Liver (tissue), 9 donors: ENCODE data around the gene NSUN2. TPM values are rescaled to one million over a fixed set of nuclear protein-coding genes. Genes with fewer than 3 reads are reported as not detected.

Experiments
- DNase-seq: peaks from one replicate; pipeline ENCODE4 v3.0.0-alpha.2; 2017; ENCODE audit warnings: low spot score
- H3K27ac ChIP-seq, 2 donors: one replicate each; pipeline ENCODE4 v1.7.0; 2013; ENCODE audit warnings: inconsistent platforms in 2 of 2, low read length in 2 of 2, control low read depth in 1 of 2, low read depth in 1 of 2, mild to moderate bottlenecking in 1 of 2
- H3K27me3 ChIP-seq, 4 donors: one replicate each; pipeline versions ENCODE4 v1.6.1 to v1.7.0; 2013; ENCODE audit warnings: low read length in 3 of 4, inconsistent platforms in 1 of 4, mild to moderate bottlenecking in 1 of 4, moderate library complexity in 1 of 4; ENCODE audit not compliant: control insufficient read depth in 4 of 4, insufficient read depth in 4 of 4
- H3K36me3 ChIP-seq, 4 donors: one replicate each; pipeline versions ENCODE4 v1.6.1 to v1.7.0; 2013; ENCODE audit warnings: low read length in 3 of 4, mild to moderate bottlenecking in 3 of 4, low read depth in 1 of 4, moderate library complexity in 1 of 4; ENCODE audit not compliant: control insufficient read depth in 4 of 4, insufficient read depth in 3 of 4
- H3K4me1 ChIP-seq, 4 donors: one replicate each; pipeline versions ENCODE4 v1.6.1 to v1.7.0; 2013; ENCODE audit warnings: low read length in 3 of 4, mild to moderate bottlenecking in 3 of 4, moderate library complexity in 1 of 4; ENCODE audit not compliant: control insufficient read depth in 4 of 4, insufficient read depth in 4 of 4
- H3K4me3 ChIP-seq, 3 donors: one replicate each; pipeline versions ENCODE4 v1.6.1 to v1.7.0; 2013; ENCODE audit warnings: low read length in 3 of 3, control low read depth in 1 of 3, low read depth in 1 of 3, mild to moderate bottlenecking in 1 of 3
- H3K9ac ChIP-seq, 2 donors: one replicate each; pipeline ENCODE4 v1.7.0; 2013; ENCODE audit warnings: low read length in 2 of 2, mild to moderate bottlenecking in 2 of 2, moderate library complexity in 2 of 2, control low read depth in 1 of 2, low read depth in 1 of 2
- H3K9me3 ChIP-seq, 4 donors: one replicate each; pipeline versions ENCODE4 v1.6.1 to v1.7.0; 2013; ENCODE audit warnings: low read length in 3 of 4; ENCODE audit not compliant: control insufficient read depth in 4 of 4
- ATF3 ChIP-seq: IDR thresholded peaks from 2 replicates; pipeline ENCODE4 v1.6.1; 2016; ENCODE audit warnings: antibody characterized with exemption
- CTCF ChIP-seq: fragments of 150-350 bp; IDR thresholded peaks from 2 replicates; pipeline ENCODE4 v1.5.1; 2017; ENCODE audit warnings: improper control_type of control experiment, low read depth, low read length; ENCODE audit not compliant: missing input control
- EGR1 ChIP-seq, 2 donors: IDR thresholded peaks; 2 replicates each; pipeline ENCODE4 v1.6.1; 2016 to 2018; ENCODE audit warnings: antibody characterized with exemption in 2 of 2, low read depth in 2 of 2
- FOXA1 ChIP-seq: IDR thresholded peaks from 2 replicates; pipeline ENCODE4 v1.6.1; 2016; ENCODE audit warnings: antibody characterized with exemption
- FOXA2 ChIP-seq: IDR thresholded peaks from 2 replicates; pipeline ENCODE4 v1.6.1; 2016; ENCODE audit warnings: antibody characterized with exemption
- GABPA ChIP-seq, 2 donors: IDR thresholded peaks in 1 of 2; conservative IDR thresholded peaks in 1 of 2; 2 replicates each; pipeline ENCODE4 v1.6.1; 2016; ENCODE audit warnings: antibody characterized with exemption in 2 of 2, mild to moderate bottlenecking in 1 of 2, moderate library complexity in 1 of 2
- HNF4A ChIP-seq, 2 donors: conservative IDR thresholded peaks; 2 replicates each; pipeline ENCODE4 v1.6.1; 2016; ENCODE audit warnings: antibody characterized with exemption in 2 of 2, mild to moderate bottlenecking in 2 of 2
- HNF4G ChIP-seq: IDR thresholded peaks from 2 replicates; pipeline ENCODE4 v1.6.1; 2016; ENCODE audit warnings: antibody characterized with exemption
- JUND ChIP-seq, 2 donors: IDR thresholded peaks; 2 replicates each; pipeline ENCODE4 v1.6.1; 2016; ENCODE audit warnings: antibody characterized with exemption in 2 of 2
- MAX ChIP-seq: IDR thresholded peaks from 2 replicates; pipeline ENCODE4 v1.6.1; 2016; ENCODE audit warnings: antibody characterized with exemption
- NR2F2 ChIP-seq: IDR thresholded peaks from 2 replicates; pipeline ENCODE4 v1.6.1; 2016; ENCODE audit warnings: antibody characterized with exemption
- RAD21 ChIP-seq, 2 donors: IDR thresholded peaks; 2 replicates each; pipeline ENCODE4 v1.6.1; 2016; ENCODE audit warnings: antibody characterized with exemption in 2 of 2, mild to moderate bottlenecking in 2 of 2
- REST ChIP-seq: IDR thresholded peaks from 2 replicates; pipeline ENCODE4 v1.6.1; 2016; ENCODE audit warnings: antibody characterized with exemption, mild to moderate bottlenecking
- RXRA ChIP-seq, 2 donors: IDR thresholded peaks; 2 replicates each; pipeline ENCODE4 v1.6.1; 2017 to 2018; ENCODE audit warnings: antibody characterized with exemption in 2 of 2, mild to moderate bottlenecking in 1 of 2
- SP1 ChIP-seq: IDR thresholded peaks from 2 replicates; pipeline ENCODE4 v1.6.1; 2018; ENCODE audit warnings: antibody characterized with exemption, mild to moderate bottlenecking
- TAF1 ChIP-seq: conservative IDR thresholded peaks from 2 replicates; pipeline ENCODE4 v1.6.1; 2016; ENCODE audit warnings: antibody characterized with exemption, mild to moderate bottlenecking
- YY1 ChIP-seq: IDR thresholded peaks from 2 replicates; pipeline ENCODE4 v1.6.1; 2016; ENCODE audit warnings: antibody characterized with exemption, mild to moderate bottlenecking
- ZBTB33 ChIP-seq: IDR thresholded peaks from 2 replicates; pipeline ENCODE4 v1.6.1; 2016; ENCODE audit warnings: antibody characterized with exemption
- WGBS: extraction: QIAGEN DNeasy Blood & Tissue Kit; methylation state at CpG from one replicate; pipeline ENCODE4 v1.1.7; 2013; 5-methylcytosine and 5-hydroxymethylcytosine counted together
- polyA plus RNA-seq, 2 donors: library from polyadenylated mRNA; stranded (reverse) in 1 of 2; unstranded in 1 of 2; fragments of 200-250 nt in 1 of 2; fragments of >200 nt in 1 of 2; fragmentation: Nextera tagmentation in 1 of 2; extraction: Ambion mirVana in 1 of 2; gene quantifications; one replicate each; pipeline versions ENCODE4 v1.2.1 to v1.2.3, GENCODE V29; 2013 to 2015
- total RNA-seq, 2 donors: library from RNA; depleted of rRNA; stranded (reverse); fragments of >200 nt; gene quantifications; one replicate each; pipeline ENCODE4 v1.2.3, GENCODE V29; 2014
- donor health status: healthy.
- donor health status: healthy.
- donor health status: healthy.
- donor health status: healthy.
- donor health status: healthy.

Gene NSUN2
- total and polyA plus RNA-seq, 4 donors, result 26.9 to 52.2 (median 28.1) TPM

- TF ChIP-seq CTCF, result no peak
- TF ChIP-seq FOXA2, result no peak
- no peak for TF ChIP-seq RXRA (IDR thresholded peaks at IDR 0.05)
- TF ChIP-seq FOXA1, result no peak
- TF ChIP-seq HNF4A (conservative IDR thresholded peaks at IDR 0.05), result no peak
- no peak for TF ChIP-seq RAD21 (IDR thresholded peaks at IDR 0.05)
Observed at GRCh38 chr5:6597557-6597956, 35.3 kb downstream of the NSUN2 start (continued).

- WGBS, result 41% methylated on average over 5 of the region's 5 CpGs
- H3K9ac ChIP-seq, result peak overlapping the region in 1 of 2 donors; percentile 51
- H3K36me3 ChIP-seq, result peaks cover 2 to 21% (median 16%) of the 10 kb centered on the region in 4 donors
- DNase-seq, result no peak
- TF ChIP-seq RAD21 (IDR thresholded peaks at IDR 0.05) (peak; percentile 33 to 61), HNF4G (peak; percentile 96), FOXA1 (peak; percentile 93), HNF4A (conservative IDR thresholded peaks at IDR 0.05) (peak; percentile 99), NR2F2 (peak; percentile 28), REST (peak; percentile 79), GABPA (IDR thresholded peaks at IDR 0.05 in 1 of 2, conservative IDR thresholded peaks at IDR 0.05 in 1 of 2) (no peak), RXRA (IDR thresholded peaks at IDR 0.05) (peak; percentile 95 to 98), CTCF (no peak), MAX (peak; percentile 91), ZBTB33 (peak; percentile 83), FOXA2 (peak; percentile 95), TAF1 (no peak), EGR1 (IDR thresholded peaks at IDR 0.05; ENCODE audit: low read depth in 2 of 2) (peak in 1 of 2 donors; percentile 73), ATF3 (peak; percentile 79), SP1 (peak; percentile 100), YY1 (peak; percentile 93), JUND (IDR thresholded peaks at IDR 0.05) (peak; percentile 70 to 79)
- H3K4me1 ChIP-seq, result peaks cover 14 to 71% (median 48%) of the 10 kb centered on the region in 4 donors
- H3K9me3 ChIP-seq, result no peaks in the 10 kb centered on the region
- H3K27ac ChIP-seq, result peak overlapping the region; percentile 92 to 96
- H3K4me3 ChIP-seq, result no peak overlapping the region
- H3K27me3 ChIP-seq, result no peaks in the 10 kb centered on the region
Observed at GRCh38 chr5:6596388-6596787, 36.5 kb downstream of the NSUN2 start.
